ENCODE measurements around the gene VPS54.
"Not testable (repeated sequence)": the region's sequence is repeated elsewhere in the genome, so short reads cannot be mapped to it uniquely, and the experiment has no call there.

The VPS54 gene

DNA sequence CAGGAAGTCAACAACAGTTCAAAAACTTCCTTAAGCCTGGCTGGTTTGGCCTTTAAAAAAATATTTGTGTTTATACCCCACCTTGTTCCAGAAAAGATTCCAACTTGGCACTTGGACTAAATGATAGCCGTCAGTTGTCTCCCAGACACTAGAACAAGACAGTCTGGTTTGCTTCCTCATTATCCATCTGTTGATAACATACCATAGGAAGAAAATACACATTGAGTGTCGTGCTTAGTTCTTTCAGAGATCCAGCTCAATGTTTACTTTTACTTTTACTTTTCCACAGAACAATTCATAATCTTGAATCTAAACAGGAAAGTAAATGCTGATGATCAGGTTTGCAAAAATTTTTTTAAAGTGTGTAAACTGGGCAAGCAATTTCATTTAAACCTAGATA is 2.4 kb upstream of the VPS54 start:
- ATAC-seq: no peak
- no peak for DNase-seq

DNA sequence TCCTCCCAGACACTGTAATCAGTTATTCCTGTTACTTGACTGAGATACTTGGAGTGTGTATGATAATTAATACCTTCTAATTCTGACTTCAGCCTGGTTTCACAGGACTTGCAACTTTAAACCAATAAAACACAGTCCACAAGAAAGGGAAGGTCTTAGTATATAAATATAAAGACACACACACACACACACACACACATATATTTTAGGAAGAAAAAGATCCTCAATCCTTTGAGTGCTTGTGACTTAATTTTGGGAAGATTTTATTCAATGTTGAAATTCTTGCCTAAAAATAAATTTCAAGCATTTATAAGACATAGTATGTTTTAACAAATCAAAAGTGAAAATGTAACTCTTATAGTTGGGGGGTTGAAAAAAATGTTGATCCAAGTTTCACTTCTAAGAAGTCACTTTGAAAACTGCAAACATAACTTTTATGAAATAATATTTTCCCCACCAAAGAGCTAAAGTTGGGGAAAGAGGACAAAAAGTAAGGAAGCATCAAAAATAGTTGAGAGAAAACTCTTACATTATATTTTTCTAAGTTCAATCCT is 824 bp upstream of the VPS54 start:
- ATAC-seq (no peak), DNase-seq (no peak)

DNA sequence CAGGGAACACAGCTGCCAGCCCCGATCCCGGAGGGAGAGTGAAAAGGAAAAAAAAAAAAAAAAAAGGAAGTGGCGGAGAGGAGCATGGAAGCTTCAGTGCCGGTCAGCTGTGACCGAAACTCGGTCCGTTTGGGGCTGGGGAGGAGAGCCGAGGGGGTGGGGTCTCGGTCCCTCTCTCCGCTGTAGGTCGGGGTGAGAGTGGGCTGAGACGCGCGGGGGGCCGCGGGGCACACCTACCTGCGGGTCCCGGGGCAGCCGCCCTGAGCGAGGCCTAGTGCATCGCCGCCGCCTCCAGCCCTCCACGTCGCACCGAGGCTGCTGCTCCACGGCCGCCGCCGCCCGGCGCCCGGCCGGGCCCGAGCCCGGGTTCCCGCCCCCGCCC is 536 bp downstream of the VPS54 start:
- peak; percentile 69 for ATAC-seq
- peak; percentile 59 for DNase-seq

DNA sequence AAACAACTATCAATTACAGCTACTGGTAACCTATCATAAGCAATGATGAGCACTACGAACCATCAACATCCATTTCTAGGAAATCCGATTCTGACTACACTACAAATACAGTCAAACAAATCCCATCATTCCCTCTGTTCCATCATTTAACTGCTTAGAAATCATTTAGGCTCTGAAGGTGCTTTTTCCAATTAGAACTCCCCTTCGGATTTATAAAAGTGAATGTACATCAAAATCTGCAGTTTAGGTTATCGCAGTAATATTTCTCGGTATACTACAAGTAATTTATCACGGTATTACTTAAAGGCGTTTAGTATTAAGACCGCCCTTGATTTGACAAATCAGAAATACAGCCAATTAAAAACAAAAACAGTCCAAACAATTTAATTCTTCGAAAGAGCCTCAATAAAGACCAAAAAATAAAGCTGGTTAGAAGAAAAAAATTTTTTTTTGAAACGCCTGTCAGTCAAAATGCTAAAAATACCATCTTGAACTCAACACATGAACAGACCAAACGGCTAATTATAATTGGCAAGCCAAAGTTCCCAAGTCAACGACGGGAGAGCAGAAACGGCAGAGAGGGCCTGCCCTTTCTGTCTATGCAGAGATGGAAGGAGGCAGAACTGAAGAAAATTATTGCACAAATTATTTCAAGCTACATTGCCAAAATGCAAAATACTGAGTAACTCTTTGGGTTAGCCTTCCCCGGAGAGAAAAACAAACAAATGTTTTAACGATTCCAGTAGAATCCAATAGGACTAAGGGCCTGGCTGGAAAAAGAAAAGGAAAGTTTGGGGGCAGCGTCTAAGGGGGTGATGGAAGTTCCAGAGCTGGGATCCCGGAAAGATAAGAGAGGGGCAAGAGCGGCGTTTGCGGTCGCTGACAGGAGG is 1.2 kb downstream of the VPS54 start:
- DNase-seq (no peak), ATAC-seq (no peak)

DNA sequence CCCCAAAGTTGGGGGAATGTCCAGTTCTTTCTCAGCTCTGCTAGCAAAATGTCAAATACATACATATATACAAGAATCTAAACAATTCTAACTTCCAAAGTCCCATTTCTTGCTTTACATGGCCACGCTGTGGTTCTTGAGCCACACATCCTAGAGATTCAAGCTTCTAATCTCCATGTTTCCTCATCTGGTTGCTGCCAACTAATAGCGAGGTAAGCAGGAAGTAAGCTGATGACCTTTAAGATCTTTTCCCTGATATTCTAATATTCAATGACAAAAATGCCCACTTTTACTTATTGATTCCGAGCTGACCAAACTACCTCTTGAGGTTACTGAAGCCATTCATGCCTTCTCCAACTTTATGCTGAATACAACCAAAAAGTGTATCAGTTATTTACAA is 3.3 kb downstream of the VPS54 start:
- no peak for ATAC-seq
- no peak for DNase-seq

DNA sequence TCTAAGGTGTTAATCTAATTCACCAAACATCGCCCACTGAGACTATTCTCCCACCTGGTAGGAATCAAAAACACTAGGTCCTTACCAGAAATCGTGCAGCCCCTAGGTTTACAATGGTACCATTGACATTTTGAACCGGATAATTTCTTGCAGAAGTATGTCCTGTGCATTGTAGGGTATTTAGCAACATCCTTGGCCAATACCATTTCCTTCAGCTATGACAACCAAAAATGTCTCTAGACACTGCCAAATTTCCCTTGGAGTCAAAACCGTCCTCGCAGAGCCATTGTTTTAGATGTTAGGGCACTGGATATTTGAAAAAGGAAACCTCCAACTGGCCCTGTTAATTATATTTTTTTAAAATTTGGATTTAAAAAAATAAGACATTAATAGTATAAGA is 3.8 kb downstream of the VPS54 start:
- no peak for ATAC-seq
- no peak for DNase-seq

DNA sequence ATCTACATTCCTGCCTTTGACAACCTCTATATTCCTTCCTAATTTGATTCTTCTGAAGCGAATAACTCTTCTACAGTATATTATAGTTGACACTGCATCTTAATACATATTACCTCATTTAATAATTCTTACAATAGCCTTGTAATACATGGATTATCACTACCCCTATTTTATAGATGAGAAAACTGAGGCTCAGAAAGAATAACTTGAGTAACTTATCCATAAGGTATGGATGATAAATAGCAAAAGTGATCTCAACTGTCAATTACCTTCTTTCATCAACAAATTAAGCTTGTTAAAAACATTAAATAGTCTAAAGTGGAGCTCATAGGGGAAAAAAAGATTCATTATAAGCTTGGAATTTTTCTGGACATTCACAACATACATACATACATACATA is 4.6 kb downstream of the VPS54 start:
- DNase-seq (no peak), ATAC-seq (no peak)

DNA sequence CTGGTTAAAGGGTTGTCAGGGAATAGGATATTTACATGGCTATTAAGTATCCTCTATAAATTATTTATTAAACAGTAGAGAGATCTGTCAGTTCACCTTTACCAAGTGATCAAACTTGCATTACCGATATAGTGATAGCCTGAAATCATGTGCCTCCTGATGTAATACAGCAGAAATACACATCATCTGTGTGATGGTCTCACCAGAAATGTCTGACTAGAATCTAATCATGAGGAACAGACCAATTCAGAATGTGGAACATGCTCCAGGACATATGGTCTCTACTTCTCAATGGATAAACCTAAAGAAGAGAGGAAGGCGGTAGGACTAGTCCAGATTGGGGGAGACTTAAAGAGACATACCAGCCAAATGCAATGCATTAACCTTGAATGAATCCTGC is 6.2 kb downstream of the VPS54 start:
- DNase-seq (no peak), ATAC-seq (no peak)

DNA sequence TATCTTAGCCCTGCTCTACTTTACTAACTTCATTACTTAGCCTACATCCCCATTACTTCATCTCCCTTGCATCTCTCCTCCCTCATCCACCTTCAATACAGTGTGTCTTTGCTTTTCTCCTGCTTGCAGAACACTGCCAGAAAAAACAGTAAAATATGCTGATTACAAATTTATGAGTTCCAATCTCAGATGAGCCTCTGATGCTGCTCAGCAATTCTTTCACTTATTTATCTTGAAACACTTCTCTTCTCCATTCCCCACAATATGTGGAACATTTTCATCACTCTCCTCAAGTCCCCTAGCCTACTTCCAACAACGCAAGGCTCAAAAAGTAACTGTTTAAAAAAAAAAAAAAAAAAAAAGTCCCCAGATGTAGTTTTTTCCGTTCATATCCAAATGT is 7.1 kb downstream of the VPS54 start:
- no peak for DNase-seq

DNA sequence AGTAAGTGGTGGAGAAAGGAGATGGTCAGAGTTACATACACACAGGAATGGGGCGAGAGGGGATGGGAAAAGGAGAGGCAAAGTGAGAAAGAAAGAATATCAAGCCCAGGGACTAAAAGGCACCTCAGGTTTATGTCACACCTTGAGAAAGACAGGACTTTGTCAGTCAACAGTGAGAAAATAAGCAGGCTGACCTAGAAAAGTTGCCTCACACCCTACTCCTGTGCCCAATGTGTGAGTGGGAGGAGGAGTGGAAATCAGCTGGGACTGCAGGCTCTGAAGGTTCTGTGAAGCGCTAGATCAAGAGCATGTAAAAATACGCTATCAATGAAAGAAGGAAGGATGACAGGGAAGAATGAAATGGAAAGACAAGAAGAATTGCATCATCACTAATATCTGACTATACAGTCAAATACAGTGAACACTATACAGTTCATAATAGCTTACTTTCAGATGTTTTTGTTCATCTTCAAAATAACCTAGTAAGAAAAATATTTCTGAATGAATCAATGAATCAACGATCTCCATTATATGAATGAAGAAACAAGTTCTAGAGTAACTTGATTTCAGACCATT is 10.7 kb downstream of the VPS54 start:
- no peak for ATAC-seq
- no peak for DNase-seq

More for the DNA sequence above, 7.1 kb downstream of the VPS54 start:
- peak; percentile 69 for ATAC-seq

DNA sequence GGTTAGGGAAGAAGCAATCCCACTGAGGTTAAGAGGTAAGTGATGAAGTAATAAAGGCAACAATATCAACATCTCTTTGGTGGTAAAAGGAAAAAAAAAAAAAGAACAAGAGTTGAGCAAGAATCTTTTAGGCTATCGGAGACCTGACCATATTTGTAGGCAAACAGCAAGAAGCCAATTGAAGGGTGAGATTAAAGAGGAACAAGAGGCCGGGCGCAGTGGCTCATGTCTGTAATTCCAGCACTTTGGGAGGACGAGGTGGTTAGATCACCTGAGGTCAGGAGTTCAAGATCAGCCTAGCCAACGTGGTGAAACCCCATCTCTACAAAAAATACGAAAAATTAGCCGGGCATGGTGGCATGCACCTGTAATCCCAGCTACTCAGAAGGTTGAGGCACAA is 11.3 kb downstream of the VPS54 start:
- ATAC-seq: no peak
- DNase-seq: no peak

DNA sequence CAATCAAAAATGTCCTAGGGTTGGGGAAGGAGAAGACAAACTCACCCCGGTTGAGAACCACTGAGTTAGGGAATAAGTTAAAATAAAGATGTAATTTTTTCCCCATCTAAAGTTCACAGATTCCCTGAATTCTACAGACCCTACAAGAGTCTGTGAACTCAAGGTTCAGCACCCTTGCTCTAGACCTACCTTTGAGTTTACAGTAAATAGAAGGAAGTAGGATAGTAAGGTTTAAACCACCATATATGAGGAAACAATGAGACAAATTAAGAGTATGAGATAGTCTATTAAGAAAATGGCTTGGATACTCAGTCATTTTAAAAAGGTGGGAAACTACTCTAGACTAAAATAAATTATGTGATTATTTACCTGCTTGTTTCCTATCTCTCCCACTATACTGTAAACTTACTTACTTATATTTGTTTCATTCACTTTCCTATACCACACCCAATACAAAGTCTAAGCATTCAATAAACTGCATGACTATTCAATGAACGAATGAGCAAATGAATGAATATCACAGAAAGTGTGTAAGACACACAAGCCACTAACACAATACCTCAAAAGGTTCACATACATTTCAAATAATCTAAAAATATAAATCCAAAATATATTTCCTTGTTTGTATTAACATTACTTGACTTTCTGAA is 13.4 kb downstream of the VPS54 start:
- ATAC-seq (no peak), DNase-seq (no peak)

DNA sequence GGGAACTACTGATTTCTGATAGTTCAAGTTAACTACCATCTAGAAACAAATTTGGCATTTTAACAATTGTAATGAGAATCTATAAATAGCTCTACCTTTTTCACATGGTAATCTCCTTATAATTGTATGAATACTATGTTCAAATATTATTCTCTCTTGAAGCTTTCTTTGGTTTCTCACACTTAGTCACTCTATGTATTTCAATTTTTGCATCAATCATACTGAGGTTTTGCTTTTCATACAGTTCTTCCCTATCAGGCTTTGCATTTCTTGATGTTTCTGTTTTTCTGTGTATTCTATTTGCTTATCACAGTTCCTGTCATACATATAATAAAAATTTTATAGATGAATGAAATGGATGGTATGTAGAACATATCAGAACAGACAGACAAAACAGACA is 16.0 kb downstream of the VPS54 start:
- DNase-seq (no peak), ATAC-seq (no peak)

DNA sequence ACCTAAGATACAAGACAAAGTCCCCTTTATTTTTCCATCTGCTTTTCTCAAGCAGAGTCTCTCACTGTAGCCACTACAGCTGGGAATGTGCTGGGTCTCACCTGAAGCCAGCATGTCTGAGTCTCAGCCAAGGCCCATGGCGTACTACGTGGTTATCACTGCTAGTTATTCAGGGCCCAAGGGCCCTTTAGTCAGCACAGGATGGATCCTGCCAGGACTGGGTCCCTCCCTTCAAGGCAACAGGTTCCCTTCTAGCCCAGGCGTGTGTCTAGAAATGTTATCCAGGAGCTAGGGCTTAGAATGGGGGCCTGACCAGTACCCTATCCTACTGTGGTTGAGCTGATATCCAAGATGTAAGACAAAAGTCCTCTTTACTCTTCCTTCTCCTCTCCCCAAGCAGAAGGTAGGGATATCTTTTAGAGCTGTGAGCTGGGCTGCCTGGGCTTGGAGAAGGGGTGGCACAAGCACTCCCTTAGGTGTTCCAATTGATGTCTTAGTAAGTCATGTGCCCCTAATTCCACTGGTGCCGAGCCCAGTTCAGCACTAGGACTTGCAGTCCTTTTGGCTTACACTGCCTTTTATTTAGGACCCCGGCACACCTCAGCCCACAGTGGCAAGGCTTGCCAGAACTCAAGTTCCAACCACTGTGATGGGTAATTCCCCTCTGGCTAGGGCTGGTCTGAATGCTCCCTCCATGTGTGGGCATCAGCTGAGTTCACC is 17.7 kb downstream of the VPS54 start:
- ATAC-seq: no peak
- DNase-seq: no peak

DNA sequence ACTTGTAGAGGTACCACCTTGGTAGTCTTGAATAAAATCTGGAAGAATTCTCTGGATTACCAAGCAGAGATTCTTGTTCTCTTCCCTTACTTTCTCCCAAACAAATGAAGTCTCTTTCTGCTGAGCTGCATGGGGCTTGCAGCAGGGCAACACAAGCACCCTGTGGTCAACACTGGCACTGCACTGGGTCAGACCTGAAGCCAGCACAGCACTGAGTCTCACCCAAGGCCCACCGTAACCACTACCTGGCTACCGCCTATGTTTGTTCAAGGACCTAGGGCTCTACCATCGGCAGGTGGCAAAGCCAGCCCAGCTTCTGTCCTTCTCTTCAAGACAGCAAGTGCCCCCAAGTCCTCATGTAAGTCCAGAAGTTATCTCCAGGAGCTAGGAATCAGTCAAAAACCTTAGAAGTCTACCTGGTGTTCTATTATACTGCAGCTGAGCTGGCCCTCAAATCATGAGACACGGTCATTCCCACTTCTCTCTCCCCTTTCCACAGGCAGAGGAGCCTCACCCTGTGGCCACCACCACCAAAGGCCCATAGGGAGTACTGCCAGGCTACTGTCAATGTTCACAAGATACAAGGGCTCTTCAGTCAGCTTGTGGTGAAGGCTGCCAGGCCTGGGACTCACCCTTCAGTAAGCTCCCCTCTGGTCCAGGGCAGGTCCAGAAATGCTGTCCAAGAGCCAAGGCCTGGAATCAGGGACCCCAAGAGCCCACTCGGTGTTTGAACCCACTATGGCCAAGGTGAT is 18.4 kb downstream of the VPS54 start:
- no peak for DNase-seq
- ATAC-seq: no peak

DNA sequence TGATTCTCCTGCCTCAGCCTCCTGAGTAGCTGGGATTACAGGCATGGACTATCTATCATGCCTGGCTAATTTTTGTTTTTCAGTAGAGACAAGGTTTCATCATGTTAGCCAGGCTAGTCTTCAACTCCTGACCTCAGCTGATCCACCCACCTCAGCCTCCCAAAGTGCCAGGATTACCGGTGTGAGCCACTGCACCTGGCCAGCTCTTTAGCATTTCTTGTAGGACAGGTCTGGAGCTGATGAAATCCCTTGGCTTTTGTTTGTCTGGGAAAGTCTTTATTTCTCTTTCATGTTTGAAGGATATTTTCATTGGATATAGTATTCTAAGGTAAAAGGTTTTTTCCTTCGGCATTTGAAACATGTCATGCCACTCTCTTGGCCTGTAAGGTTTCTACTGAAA is 20.2 kb downstream of the VPS54 start:
- DNase-seq (no peak), ATAC-seq (no peak)

DNA sequence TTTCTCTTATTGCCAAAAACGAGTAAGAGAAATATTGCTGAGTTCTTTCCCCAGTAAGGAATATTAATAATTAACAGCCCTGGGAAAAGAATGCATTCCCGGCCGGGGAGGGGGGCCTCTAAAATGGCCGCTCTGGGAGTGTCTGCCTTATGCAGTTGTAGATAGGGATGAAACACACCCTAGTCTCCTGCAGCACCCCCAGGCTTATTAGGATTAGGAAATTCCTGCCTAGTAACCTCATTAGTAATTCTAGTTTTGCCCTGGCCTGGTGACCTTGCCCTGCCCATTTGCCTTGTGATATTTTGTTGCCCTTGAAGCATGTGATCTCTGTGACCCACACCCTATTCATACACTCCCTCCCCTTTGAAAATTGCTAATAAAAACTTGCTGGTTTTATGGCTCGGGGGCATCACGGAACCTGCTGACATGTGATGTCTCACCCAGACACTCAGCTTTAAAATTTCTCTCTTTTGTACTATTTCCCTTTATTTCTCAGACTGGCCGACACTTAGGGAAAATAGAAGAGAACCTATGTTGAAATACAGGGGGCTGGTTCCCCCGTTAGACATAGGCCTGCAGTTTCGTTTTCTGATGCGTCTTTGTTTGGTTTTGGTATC is 22.5 kb downstream of the VPS54 start:
- not testable (repeated sequence) for DNase-seq, ATAC-seq

DNA sequence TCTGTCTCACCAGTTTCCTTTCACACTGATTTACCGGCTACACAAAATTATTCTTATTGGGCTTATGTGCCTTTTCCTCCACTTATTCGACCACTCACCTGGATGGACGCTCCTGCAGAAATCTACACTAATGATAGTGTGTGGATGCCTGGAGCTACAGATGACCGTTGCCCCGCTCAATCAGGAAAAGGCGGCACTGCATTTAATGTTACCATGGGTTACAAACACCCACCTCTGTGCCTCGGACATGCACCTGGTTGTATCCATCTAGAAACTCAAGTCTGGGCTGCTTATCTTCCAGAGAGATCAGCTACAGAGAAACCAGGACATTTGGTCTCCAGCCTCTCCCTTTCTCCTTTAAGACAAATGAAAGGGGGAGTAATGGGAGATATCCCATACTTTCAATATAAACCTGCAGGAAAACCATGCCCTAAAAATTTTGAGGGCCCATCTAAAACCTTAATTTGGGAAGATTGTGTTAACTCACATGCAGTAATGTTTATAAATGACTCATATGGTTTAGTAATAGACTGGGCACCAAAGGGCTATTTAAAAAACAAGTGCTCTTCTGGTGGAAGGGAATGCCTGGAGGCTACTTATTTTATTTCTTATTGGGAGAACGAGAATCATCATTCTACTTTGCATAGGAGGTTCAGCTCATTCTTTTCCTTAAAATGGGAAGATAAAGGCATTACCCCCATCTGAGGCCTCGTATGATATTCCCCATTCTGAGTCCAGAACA is 24.7 kb downstream of the VPS54 start:
- ATAC-seq: not testable (repeated sequence)

DNA sequence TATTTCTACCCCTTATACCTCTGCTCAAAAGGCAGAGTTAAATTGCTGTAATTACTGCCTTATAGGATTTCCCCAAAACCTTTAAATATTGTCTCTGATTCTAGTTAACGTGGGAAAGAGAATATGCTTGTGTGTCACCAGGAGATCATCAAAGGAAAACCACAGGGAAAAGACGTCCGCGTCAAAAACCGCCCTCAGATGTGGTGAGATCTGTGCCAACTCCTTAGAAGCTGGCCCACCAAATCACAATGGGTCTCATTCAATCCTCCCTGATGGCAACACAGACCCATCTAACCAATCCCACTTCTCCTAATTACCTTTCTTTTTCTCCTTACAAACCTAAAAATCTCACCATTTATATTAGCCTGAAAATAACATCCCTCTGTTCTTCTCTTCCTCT is 25.4 kb downstream of the VPS54 start:
- ATAC-seq (no peak), DNase-seq (peak; percentile 23)

More for the DNA sequence above, 24.7 kb downstream of the VPS54 start:
- not testable (repeated sequence) for DNase-seq

DNA sequence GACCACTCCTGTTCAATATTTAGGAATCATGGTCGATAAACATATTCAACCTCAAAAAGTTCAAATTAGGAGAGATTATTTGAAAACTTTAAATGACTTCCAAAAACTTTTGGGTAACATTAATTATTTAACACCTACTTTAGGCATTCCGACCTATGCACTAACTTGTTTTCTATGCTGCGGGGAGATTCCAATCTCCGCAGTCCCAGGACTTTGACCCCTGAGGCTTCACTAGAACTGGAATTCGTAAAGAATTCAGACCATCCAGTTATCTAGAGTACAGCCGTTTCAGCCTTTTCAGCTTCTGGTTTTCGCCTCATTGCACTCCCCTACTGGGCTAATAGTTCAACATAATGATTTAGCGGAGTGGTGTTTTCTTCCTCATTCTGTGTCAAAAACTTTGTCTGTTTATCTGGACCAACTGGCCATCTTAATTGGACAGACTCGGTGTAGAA is 26.1 kb downstream of the VPS54 start:
- not testable (repeated sequence) for ATAC-seq, DNase-seq
